ENCODE measurements around the gene UNC45A.
A peak's percentile ranks its signal among the peaks of the same experiment; 100 is the strongest.

The UNC45A gene

DNA sequence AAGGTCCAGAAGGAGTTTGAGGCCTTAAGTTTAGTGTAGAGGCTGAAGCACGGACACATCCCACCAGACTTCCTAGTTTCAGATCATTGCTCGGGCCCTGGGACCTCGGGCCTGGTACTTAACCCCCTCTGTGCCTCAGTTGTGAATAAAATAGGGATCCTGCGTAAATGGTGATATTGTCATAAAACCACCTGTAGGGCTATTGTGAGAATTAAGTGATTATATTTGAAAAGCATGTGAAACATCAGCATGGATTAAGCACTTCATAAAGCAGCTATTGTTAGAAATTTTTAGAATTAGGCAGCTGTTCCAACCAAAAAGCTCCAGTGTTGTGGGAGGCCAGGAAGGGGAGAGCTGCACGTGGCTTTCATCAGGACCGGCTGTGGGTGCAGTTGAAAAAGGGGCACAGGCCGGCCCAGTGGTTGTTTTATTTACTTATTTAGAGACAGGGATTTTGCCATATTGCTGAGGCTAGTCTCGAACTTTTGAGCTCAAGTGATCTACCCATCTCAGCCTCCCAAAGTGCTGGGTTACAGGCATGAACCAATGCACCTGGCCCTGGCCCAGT is 24.0 kb downstream of the UNC45A start:
- peaks cover 14% of the 10 kb centered on the region for H3K4me1 ChIP-seq (ENCODE audit: control insufficient read depth, insufficient read depth, low read length)
- H3K4me3 ChIP-seq (ENCODE audit: low read depth, low read length): no peak overlapping the region
- no peak overlapping the region for H3K9ac ChIP-seq (ENCODE audit: low read length)
- H3K36me3 ChIP-seq (ENCODE audit: control insufficient read depth, insufficient read depth, low read length): peaks cover 44% of the 10 kb centered on the region
- H3K27ac ChIP-seq (ENCODE audit: low read depth, low read length): no peak overlapping the region
- H3K9me3 ChIP-seq (ENCODE audit: control insufficient read depth, insufficient read depth, low read depth, low read length): no peaks in the 10 kb centered on the region
- H3K27me3 ChIP-seq (ENCODE audit: control insufficient read depth, insufficient read depth, low read length): peaks cover 6% of the 10 kb centered on the region; the same call in 1 of the 2 replicates

DNA sequence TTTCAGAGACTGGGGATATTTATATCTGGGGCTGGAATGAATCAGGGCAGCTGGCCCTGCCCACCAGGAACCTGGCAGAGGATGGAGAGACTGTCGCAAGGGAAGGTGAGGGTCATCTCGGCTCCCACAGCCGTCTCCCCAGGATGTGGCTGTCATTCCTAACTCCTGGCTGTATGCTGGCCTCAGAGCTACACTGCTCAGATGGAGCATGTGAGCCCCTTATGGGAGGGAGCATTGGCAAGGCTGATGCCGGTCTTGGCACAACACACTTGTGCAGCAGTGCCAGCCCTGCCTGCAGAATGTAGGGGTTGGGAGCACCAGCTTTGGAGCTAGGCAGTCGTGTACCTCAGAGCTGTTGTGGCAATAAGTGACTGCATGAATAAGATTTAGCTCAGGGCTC is 24.8 kb downstream of the UNC45A start:
- Histone ChIP-seq H3K9ac (ENCODE audit: low read length) (no peak overlapping the region), H3K4me3 (ENCODE audit: low read depth, low read length) (no peak overlapping the region), H3K27ac (ENCODE audit: low read depth, low read length) (no peak overlapping the region), H3K36me3 (ENCODE audit: control insufficient read depth, insufficient read depth, low read length) (peaks cover 48% of the 10 kb centered on the region), H3K27me3 (ENCODE audit: control insufficient read depth, insufficient read depth, low read length) (peaks cover 6% of the 10 kb centered on the region; the same call in 1 of the 2 replicates), H3K4me1 (ENCODE audit: control insufficient read depth, insufficient read depth, low read length) (peaks cover 14% of the 10 kb centered on the region), H3K9me3 (ENCODE audit: control insufficient read depth, insufficient read depth, low read depth, low read length) (no peaks in the 10 kb centered on the region)

DNA sequence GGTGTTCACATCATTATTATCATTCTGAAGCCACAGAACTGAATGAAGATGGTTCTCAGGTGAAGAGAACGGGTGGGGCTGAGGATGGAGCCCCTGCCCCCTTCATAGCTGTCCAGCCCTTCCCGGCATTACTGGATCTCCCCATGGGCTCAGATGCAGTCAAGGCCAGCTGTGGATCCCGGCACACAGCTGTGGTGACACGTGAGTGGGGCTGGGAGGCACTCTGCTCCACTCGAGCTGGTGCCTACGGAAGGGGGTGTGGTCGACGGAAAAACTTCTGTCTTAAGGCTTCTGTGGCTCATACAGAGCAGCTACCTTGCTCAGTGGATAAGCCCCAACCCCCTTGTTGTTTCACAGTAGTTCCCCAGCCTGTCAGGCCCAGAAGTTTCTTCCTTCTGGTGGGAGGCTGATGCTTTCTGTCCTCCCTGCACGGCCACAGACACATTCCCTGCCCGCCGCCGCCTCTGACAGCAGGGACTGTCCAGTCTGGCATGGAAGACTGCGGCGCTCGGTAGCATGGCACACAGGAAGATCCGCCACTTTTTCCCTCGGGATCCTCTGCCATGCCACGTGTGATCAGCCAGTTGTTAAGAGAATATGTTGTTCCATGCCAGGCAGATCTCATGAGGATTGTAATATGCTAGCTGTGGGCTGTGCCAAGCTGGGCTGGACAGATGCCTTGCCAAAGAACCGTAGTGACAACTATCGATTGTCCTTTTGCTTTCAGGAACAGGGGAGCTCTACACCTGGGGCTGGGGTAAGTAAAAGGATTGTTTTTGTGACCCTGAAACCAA is 25.4 kb downstream of the UNC45A start:
- H3K27me3 ChIP-seq (ENCODE audit: control insufficient read depth, insufficient read depth, low read length): peaks cover 6% of the 10 kb centered on the region; the same call in 1 of the 2 replicates
- H3K4me1 ChIP-seq (ENCODE audit: control insufficient read depth, insufficient read depth, low read length): peaks cover 14% of the 10 kb centered on the region
- no peak overlapping the region for H3K9ac ChIP-seq (ENCODE audit: low read length)
- no peak overlapping the region for H3K27ac ChIP-seq (ENCODE audit: low read depth, low read length)
- no peak overlapping the region for H3K4me3 ChIP-seq (ENCODE audit: low read depth, low read length)
- no peaks in the 10 kb centered on the region for H3K9me3 ChIP-seq (ENCODE audit: control insufficient read depth, insufficient read depth, low read depth, low read length)
- H3K36me3 ChIP-seq (ENCODE audit: control insufficient read depth, insufficient read depth, low read length): peaks cover 53% of the 10 kb centered on the region

DNA sequence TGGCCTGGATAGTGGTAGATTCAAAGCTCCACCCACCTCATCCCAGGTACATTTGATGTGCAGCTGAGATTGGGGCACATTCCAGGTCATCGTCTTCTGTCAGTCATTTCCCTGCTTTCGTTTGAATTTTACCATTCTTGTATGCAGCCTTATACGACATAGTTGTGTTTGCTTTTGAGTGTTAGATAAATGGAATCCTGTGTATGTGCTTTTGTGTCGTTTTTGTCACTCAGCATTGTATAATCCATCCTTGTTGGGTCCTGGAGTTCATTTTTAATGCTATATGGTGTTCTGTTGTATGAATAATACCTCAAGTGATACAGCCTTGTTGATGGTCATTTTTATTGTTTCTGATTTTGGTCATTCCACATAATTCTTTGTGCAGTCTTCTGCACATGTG is 26.9 kb downstream of the UNC45A start:
- H3K9me3 ChIP-seq (ENCODE audit: control insufficient read depth, insufficient read depth, low read depth, low read length): no peaks in the 10 kb centered on the region
- H3K27ac ChIP-seq (ENCODE audit: low read depth, low read length): no peak overlapping the region
- H3K9ac ChIP-seq (ENCODE audit: low read length): no peak overlapping the region
- no peak overlapping the region for H3K4me3 ChIP-seq (ENCODE audit: low read depth, low read length)
- H3K36me3 ChIP-seq (ENCODE audit: control insufficient read depth, insufficient read depth, low read length): peaks cover 67% of the 10 kb centered on the region
- H3K27me3 ChIP-seq (ENCODE audit: control insufficient read depth, insufficient read depth, low read length): peaks cover 3% of the 10 kb centered on the region; the same call in 1 of the 2 replicates
- peaks cover 8% of the 10 kb centered on the region for H3K4me1 ChIP-seq (ENCODE audit: control insufficient read depth, insufficient read depth, low read length)

DNA sequence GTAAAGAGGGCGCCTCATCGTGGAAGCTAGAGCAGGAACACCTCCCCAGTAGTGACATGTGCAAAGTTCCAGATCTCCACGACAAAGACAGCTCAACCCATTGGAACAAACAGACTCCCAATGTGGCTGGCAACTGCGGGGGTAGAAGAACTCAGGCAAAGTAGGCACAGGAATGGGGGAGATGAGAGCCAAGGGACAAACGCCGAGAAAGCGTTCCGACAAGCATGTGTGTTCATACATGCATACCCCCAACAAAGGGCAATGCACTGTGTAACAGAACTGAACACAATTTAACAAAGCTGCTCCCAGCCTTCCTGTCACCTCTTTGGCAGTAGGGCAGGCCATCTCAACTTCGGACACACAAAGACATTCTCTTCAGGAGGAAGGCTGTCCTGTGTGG is 31.2 kb downstream of the UNC45A start:
- Histone ChIP-seq H3K9me3 (ENCODE audit: control insufficient read depth, insufficient read depth, low read depth, low read length) (no peaks in the 10 kb centered on the region), H3K27ac (ENCODE audit: low read depth, low read length) (no peak overlapping the region), H3K4me1 (ENCODE audit: control insufficient read depth, insufficient read depth, low read length) (no peaks in the 10 kb centered on the region), H3K36me3 (ENCODE audit: control insufficient read depth, insufficient read depth, low read length) (peaks cover 93% of the 10 kb centered on the region), H3K27me3 (ENCODE audit: control insufficient read depth, insufficient read depth, low read length) (no peaks in the 10 kb centered on the region), H3K9ac (ENCODE audit: low read length) (no peak overlapping the region), H3K4me3 (ENCODE audit: low read depth, low read length) (no peak overlapping the region)

DNA sequence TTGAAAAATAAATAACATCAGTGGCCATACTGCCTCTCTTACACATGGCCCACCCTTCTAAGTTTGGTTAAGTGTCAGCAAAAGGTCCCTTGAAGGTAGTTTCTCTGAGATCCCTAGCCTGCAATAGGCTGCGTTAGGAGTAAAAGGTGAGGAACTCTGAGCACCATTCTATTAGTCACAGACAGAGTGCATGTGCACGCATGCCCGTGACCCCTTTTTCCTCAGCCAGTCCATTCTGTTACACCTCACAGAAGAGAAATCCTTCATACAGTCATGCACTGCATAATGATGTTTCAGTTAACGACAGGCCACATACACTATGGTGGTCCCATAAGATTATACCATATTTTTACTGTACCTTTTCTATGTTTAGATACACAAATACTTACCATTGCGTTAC is 32.1 kb downstream of the UNC45A start:
- peaks cover 86% of the 10 kb centered on the region for H3K36me3 ChIP-seq (ENCODE audit: control insufficient read depth, insufficient read depth, low read length)
- no peak overlapping the region for H3K9ac ChIP-seq (ENCODE audit: low read length)
- H3K4me1 ChIP-seq (ENCODE audit: control insufficient read depth, insufficient read depth, low read length): no peaks in the 10 kb centered on the region
- H3K27ac ChIP-seq (ENCODE audit: low read depth, low read length): no peak overlapping the region
- H3K9me3 ChIP-seq (ENCODE audit: control insufficient read depth, insufficient read depth, low read depth, low read length): no peaks in the 10 kb centered on the region
- H3K27me3 ChIP-seq (ENCODE audit: control insufficient read depth, insufficient read depth, low read length): no peaks in the 10 kb centered on the region
- no peak overlapping the region for H3K4me3 ChIP-seq (ENCODE audit: low read depth, low read length)

DNA sequence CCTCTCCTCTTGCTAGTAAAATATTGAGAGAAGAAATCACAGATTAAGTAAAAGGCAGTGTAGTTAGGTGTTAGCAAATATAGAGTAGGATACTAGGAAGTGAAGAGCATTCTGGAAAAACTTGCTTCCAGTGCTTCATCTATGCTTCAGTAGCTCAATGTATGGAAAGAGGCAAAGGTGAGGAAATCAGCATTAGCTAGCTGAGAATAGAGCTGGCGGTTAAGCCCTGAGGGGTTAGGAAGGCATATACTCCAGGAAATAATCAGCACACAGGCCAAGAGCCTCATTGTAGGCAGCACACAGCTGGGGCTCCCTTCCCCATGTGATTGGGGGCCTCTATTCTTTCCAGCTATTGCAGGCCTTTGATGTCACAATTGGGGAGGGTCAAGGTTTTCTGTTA is 33.3 kb downstream of the UNC45A start:
- Histone ChIP-seq H3K4me3 (ENCODE audit: low read depth, low read length) (no peak overlapping the region), H3K4me1 (ENCODE audit: control insufficient read depth, insufficient read depth, low read length) (no peaks in the 10 kb centered on the region), H3K36me3 (ENCODE audit: control insufficient read depth, insufficient read depth, low read length) (peaks cover 86% of the 10 kb centered on the region), H3K27me3 (ENCODE audit: control insufficient read depth, insufficient read depth, low read length) (no peaks in the 10 kb centered on the region), H3K9ac (ENCODE audit: low read length) (no peak overlapping the region), H3K9me3 (ENCODE audit: control insufficient read depth, insufficient read depth, low read depth, low read length) (no peaks in the 10 kb centered on the region), H3K27ac (ENCODE audit: low read depth, low read length) (no peak overlapping the region)

DNA sequence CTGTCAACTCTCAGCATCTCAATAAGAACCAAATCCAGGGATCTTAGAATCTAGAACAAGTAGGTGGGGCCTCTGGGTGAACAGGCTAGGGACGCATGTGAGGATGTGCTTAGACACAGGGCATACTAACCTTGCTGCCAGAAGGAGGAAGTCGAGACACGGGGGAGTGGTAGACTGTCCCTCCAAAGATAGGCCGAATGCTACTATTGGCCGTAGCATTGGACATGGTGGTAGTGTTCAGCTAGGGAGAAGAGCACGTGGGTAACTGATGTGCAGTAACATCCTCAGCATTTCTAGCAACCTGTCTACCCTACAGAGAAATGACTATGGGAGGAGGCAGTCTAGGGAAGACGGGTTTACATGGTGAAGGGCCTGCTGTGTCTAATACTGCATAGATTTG is 35.2 kb downstream of the UNC45A start:
- no peaks in the 10 kb centered on the region for H3K4me1 ChIP-seq (ENCODE audit: control insufficient read depth, insufficient read depth, low read length)
- H3K36me3 ChIP-seq (ENCODE audit: control insufficient read depth, insufficient read depth, low read length): peaks cover 91% of the 10 kb centered on the region
- H3K4me3 ChIP-seq (ENCODE audit: low read depth, low read length): no peak overlapping the region

DNA sequence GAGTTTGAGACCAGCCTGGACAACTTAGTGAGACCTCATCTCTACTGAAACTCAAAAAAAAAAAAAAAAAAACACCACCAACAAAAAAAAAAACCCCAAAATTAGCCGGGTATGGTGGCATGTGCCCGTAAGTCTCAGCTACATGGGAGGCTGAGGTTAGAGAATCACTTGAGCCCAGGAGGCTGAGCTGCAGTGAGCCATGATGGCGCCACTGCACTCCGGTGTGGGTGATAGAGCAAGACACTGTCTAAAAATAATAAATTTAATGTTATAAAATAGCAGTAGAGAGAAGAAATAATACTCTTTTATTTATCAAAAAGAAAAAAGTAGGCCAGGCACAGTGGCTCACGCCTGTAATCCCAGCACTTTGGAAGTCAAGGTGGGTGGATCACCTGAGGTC is 37.0 kb downstream of the UNC45A start:
- no peak overlapping the region for H3K9ac ChIP-seq (ENCODE audit: low read length)
- no peaks in the 10 kb centered on the region for H3K4me1 ChIP-seq (ENCODE audit: control insufficient read depth, insufficient read depth, low read length)
- peaks cover 90% of the 10 kb centered on the region for H3K36me3 ChIP-seq (ENCODE audit: control insufficient read depth, insufficient read depth, low read length)
- H3K9me3 ChIP-seq (ENCODE audit: control insufficient read depth, insufficient read depth, low read depth, low read length): no peaks in the 10 kb centered on the region
- no peaks in the 10 kb centered on the region for H3K27me3 ChIP-seq (ENCODE audit: control insufficient read depth, insufficient read depth, low read length)
- H3K4me3 ChIP-seq (ENCODE audit: low read depth, low read length): no peak overlapping the region
- no peak overlapping the region for H3K27ac ChIP-seq (ENCODE audit: low read depth, low read length)

More for the DNA sequence above, 35.2 kb downstream of the UNC45A start:
- no peak overlapping the region for H3K27ac ChIP-seq (ENCODE audit: low read depth, low read length)
- H3K9ac ChIP-seq (ENCODE audit: low read length): no peak overlapping the region
- no peaks in the 10 kb centered on the region for H3K9me3 ChIP-seq (ENCODE audit: control insufficient read depth, insufficient read depth, low read depth, low read length)
- H3K27me3 ChIP-seq (ENCODE audit: control insufficient read depth, insufficient read depth, low read length): no peaks in the 10 kb centered on the region

DNA sequence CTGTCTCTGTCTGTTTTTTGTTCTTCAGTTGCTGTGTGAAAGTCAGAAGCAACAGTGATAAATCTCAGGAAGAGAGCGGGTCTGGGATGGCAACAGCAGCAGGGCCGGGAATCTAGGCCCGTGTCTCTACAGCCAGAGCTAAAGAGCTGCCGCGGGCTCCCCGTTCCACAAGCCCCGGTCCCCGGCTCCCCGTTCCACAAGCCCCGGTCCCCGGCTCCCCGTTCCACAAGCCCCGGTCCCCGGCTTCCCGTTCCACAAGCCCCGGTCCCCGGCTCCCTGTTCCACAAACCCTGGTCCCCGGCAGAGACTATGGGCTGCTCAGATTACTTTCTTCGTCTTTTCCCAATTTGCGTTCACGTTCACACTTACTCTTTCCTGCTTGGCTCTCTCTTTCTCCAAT is 39.1 kb downstream of the UNC45A start:
- Histone ChIP-seq H3K9me3 (ENCODE audit: control insufficient read depth, insufficient read depth, low read depth, low read length) (no peaks in the 10 kb centered on the region), H3K4me3 (ENCODE audit: low read depth, low read length) (no peak overlapping the region), H3K4me1 (ENCODE audit: control insufficient read depth, insufficient read depth, low read length) (no peaks in the 10 kb centered on the region), H3K27me3 (ENCODE audit: control insufficient read depth, insufficient read depth, low read length) (no peaks in the 10 kb centered on the region), H3K27ac (ENCODE audit: low read depth, low read length) (no peak overlapping the region), H3K36me3 (ENCODE audit: control insufficient read depth, insufficient read depth, low read length) (peaks cover 87% of the 10 kb centered on the region), H3K9ac (ENCODE audit: low read length) (no peak overlapping the region)

DNA sequence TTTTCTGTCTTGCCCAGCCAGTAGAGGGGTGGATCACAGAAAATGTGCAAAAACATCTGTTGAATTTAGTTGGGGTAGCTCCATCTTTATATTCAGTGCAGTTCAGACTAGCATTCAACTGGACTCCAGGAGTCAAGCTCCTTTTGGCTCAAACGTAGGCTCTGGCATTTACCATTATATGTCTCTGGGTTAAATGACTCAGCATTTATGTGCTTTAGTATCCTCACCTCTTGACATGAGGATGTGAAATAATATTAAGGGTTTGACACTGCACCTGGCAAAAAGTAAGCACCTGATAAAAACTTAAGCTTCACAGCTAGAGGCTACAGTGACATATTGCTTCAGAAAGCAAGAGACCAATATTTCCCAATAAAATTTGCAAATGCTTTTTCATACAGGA is 44.5 kb downstream of the UNC45A start:
- Histone ChIP-seq H3K27me3 (ENCODE audit: control insufficient read depth, insufficient read depth, low read length) (no peaks in the 10 kb centered on the region), H3K27ac (ENCODE audit: low read depth, low read length) (peak overlapping the region; percentile 61; the same call in 1 of the 2 replicates), H3K4me3 (ENCODE audit: low read depth, low read length) (no peak overlapping the region), H3K36me3 (ENCODE audit: control insufficient read depth, insufficient read depth, low read length) (peaks cover 95% of the 10 kb centered on the region), H3K9me3 (ENCODE audit: control insufficient read depth, insufficient read depth, low read depth, low read length) (no peaks in the 10 kb centered on the region), H3K9ac (ENCODE audit: low read length) (no peak overlapping the region), H3K4me1 (ENCODE audit: control insufficient read depth, insufficient read depth, low read length) (no peaks in the 10 kb centered on the region)

All from HUES6 (cell line).